K562 (cell line): ENCODE measurements around the gene R3HDM2. TPM values are rescaled to one million over a fixed set of nuclear protein-coding genes. Genes with fewer than 3 reads are reported as not detected.

Experiments
- ARID2 ChIP-seq: fragments of 450-650 bp; IDR thresholded peaks from 2 replicates; pipeline ENCODE4 v1.6.1; 2017; ENCODE audit warnings: antibody characterized with exemption, mild to moderate bottlenecking
- CLOCK ChIP-seq: fragments of 250-450 bp; sonication (Bioruptor Pico); IDR thresholded peaks from 2 replicates; pipeline ENCODE4 v1.4.0; 2020; ENCODE audit warnings: mild to moderate bottlenecking, moderate library complexity, borderline replicate concordance
- DNMT1 ChIP-seq: fragments of 450-650 bp; IDR thresholded peaks from 2 replicates; pipeline ENCODE4 v1.6.1; 2016; ENCODE audit warnings: antibody characterized with exemption, mild to moderate bottlenecking
- HMGN3 ChIP-seq: IDR thresholded peaks from 2 replicates; pipeline ENCODE4 v1.6.1; 2011; ENCODE audit warnings: borderline replicate concordance, low read depth, mild to moderate bottlenecking, mixed read lengths, low read length; ENCODE audit not compliant: insufficient read length; ENCODE audit errors: extremely low read depth
- ILF3 ChIP-seq: fragments of 450-650 bp; IDR thresholded peaks from 2 replicates; pipeline ENCODE4 v1.6.1; 2018; ENCODE audit warnings: antibody characterized with exemption, mild to moderate bottlenecking, moderate library complexity, borderline replicate concordance
- KLF1 ChIP-seq: fragments of 450-650 bp; IDR thresholded peaks from 2 replicates; pipeline ENCODE4 v1.6.1; 2016; ENCODE audit warnings: missing genetic modification characterization, missing compliant biosample characterization
- NFIX ChIP-seq: fragments of 250-450 bp; sonication (Bioruptor Pico); IDR thresholded peaks from 2 replicates; pipeline ENCODE4 v1.4.0; 2020; ENCODE audit warnings: low read depth, mild to moderate bottlenecking, moderate library complexity
- NR2F6 ChIP-seq: fragments of 450-650 bp; formaldehyde crosslinking; IDR thresholded peaks from 2 replicates; pipeline ENCODE4 v1.4.0; 2020; ENCODE audit warnings: mild to moderate bottlenecking
- PCBP1 ChIP-seq: fragments of 200-400 bp; formaldehyde crosslinking; IDR thresholded peaks from 2 replicates; pipeline ENCODE4 v1.6.1; 2018; ENCODE audit warnings: mild to moderate bottlenecking, low read depth, low read length; ENCODE audit not compliant: poor library complexity, severe bottlenecking
- PKNOX1 ChIP-seq: fragments of 450-650 bp; IDR thresholded peaks from 2 replicates; pipeline ENCODE4 v1.6.1; 2016
- POLR2AphosphoS2 ChIP-seq: IDR thresholded peaks from 2 replicates; pipeline ENCODE4 v1.6.1; 2012; ENCODE audit warnings: low read length, improper control_type of control experiment
- POLR2AphosphoS5 ChIP-seq: IDR thresholded peaks from 2 replicates; pipeline ENCODE4 v1.6.1; 2011; ENCODE audit warnings: mild to moderate bottlenecking, low read depth, low read length, moderate library complexity; ENCODE audit not compliant: control insufficient read depth, insufficient read depth
- PYGO2 ChIP-seq: fragments of 450-650 bp; IDR thresholded peaks from 2 replicates; pipeline ENCODE4 v1.6.1; 2016; ENCODE audit warnings: mild to moderate bottlenecking, missing genetic modification characterization, moderate library complexity, missing compliant biosample characterization
- SMARCA4 ChIP-seq: fragments of 450-650 bp; IDR thresholded peaks from 2 replicates; pipeline ENCODE4 v1.6.1; 2016
- TAL1 ChIP-seq: fragments of 450-650 bp; IDR thresholded peaks from 2 replicates; pipeline ENCODE4 v1.6.1; 2016; ENCODE audit warnings: mild to moderate bottlenecking
- TEAD1 ChIP-seq, 2 experiments: fragments of 450-650 bp in 1 of 2; sonication (generic) in 1 of 2; formaldehyde crosslinking; IDR thresholded peaks; 2 replicates each; pipeline versions ENCODE4 v1.4.0 to v1.8.0; 2020 to 2022; ENCODE audit warnings: mild to moderate bottlenecking in 2 of 2, missing genetic modification reagents in 1 of 2
- ZBTB11 ChIP-seq, 3 experiments: fragments of 200-800 bp in 1 of 3; fragments of 250-450 bp in 1 of 3; fragments of 450-650 bp in 1 of 3; sonication (Bioruptor Pico) in 1 of 3; sonication (Bioruptor generic) in 1 of 3; formaldehyde crosslinking in 1 of 3; IDR thresholded peaks; 2 replicates each; pipeline versions ENCODE4 v1.6.1 to v1.8.0; 2016 to 2022; ENCODE audit warnings: mild to moderate bottlenecking in 2 of 3, missing genetic modification characterization in 2 of 3, missing compliant biosample characterization in 1 of 3, moderate library complexity in 1 of 3
- ZEB2 ChIP-seq: fragments of 450-650 bp; IDR thresholded peaks from 2 replicates; pipeline ENCODE4 v1.6.1; 2016
- polyA plus RNA-seq, 8 experiments: library from polyadenylated mRNA; depleted of rRNA in 4 of 8; stranded (reverse) in 5 of 8; unstranded in 3 of 8; fragments of >200 nt; fragmentation: Nextera tagmentation in 2 of 8; fragmentation: Illumina TruSeq in 1 of 8; extraction: Ambion mirVana in 2 of 8; extraction: Trizol in 1 of 8; gene quantifications; 2 replicates each; pipeline versions ENCODE4 v1.2.1 to v1.2.3, GENCODE V29; 2011 to 2014; ENCODE audit warnings: inconsistent platforms in 1 of 8, missing spikeins in 1 of 8
- total RNA-seq, 7 experiments: library from RNA; depleted of rRNA in 6 of 7; stranded (reverse); fragments of >200 nt in 6 of 7; fragmentation: Illumina TruSeq in 2 of 7; extraction: Trizol in 2 of 7; gene quantifications; 2 replicates each; pipeline versions ENCODE4 v1.2.1 to v1.2.3, GENCODE V29; 2011 to 2021; ENCODE audit warnings: low replicate concordance in 1 of 7

Gene R3HDM2
- total and polyA plus RNA-seq, 9 of the 15 experiments (the other 6 are each of a cell fraction or from before 2014, with no cell fraction given): 3.3 to 18.8 (median 9.0) TPM

- TF ChIP-seq NR2F6: no peak
- TF ChIP-seq POLR2AphosphoS2: peak; percentile 37; the same call in 1 of the 2 replicates
- TF ChIP-seq ILF3: no peak
- TF ChIP-seq DNMT1: no peak
- TF ChIP-seq CLOCK: no peak
- no peak for TF ChIP-seq KLF1 (tag)
- TF ChIP-seq PKNOX1: peak; percentile 58; the same call in 1 of the 2 replicates
- TF ChIP-seq TAL1: 0 out of 2 replicates have a peak, but pooled peaks have one; percentile 4
- no peak for TF ChIP-seq SMARCA4
- no peak for TF ChIP-seq PYGO2 (tag)
- TF ChIP-seq POLR2AphosphoS5: no peak
- TF ChIP-seq ZBTB11 (CRISPR knock-in tag; IDR thresholded peaks at IDR 0.05): peak in 1 of 3 experiments; percentile 33; a peak in 1 of 6 replicates
- TF ChIP-seq ARID2: 0 out of 2 replicates have a peak, but pooled peaks have one; percentile 13
- peak; percentile 61 for TF ChIP-seq ZEB2
- peak; percentile 31 for TF ChIP-seq HMGN3
- TF ChIP-seq NFIX (CRISPR knock-in tag): no peak
- TF ChIP-seq TEAD1 (CRISPR knock-in tag; IDR thresholded peaks at IDR 0.05): peak in 1 of 2 experiments; percentile 55; a peak in 1 of 4 replicates
- peak; percentile 82 for TF ChIP-seq PCBP1
These were observed 188.0 kb downstream of the R3HDM2 start (continued) for GRCh38 chr12:57242691-57243454.
